Measurements from ENCODE around the gene STRIP1.

DNA sequence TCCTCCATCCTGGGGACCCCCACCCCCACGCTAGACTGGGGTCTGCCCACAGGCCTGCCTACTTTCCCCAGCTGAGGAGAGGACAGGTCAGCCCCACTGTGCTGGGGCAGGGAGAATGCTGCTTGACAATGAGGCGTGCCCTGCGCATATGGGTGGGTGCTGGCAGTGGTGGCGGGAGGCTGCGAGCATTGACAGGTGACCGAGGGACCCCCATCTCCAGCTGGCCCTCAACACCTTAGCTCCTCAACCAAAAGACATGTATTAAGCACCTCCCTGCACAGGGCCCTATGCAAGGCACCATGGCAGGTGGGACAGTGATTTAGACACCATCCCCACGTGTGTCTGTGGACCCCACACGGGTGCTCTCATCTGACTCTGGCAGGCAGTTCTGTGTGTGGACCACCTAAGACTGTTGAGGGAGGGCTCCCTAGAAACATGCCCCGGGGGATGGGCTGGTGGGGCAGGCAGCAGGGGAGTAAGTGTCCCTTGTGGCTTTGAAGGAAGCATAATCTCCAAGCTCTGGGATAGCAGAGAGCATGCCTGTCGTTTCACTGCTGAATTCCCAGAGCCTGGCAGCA lies 54.4 kb downstream of the STRIP1 start:
- TF ChIP-seq POLR2A (IDR thresholded peaks at IDR 0.05) (no peak), CTCF (IDR thresholded peaks at IDR 0.05 in 8 of 11, conservative IDR thresholded peaks at IDR 0.05 in 3 of 11) (no peak), POLR2AphosphoS5 (IDR thresholded peaks at IDR 0.05) (no peak)
